Measurements from ENCODE around the gene TMEM202. TPM values are rescaled to one million over a fixed set of nuclear protein-coding genes. Genes with fewer than 3 reads are reported as not detected.

The TMEM202 gene
- total and polyA plus RNA-seq, 10 of the 15 experiments (the other 5 are each of a cell fraction or from before 2014, with no cell fraction given), result not detected

DNA sequence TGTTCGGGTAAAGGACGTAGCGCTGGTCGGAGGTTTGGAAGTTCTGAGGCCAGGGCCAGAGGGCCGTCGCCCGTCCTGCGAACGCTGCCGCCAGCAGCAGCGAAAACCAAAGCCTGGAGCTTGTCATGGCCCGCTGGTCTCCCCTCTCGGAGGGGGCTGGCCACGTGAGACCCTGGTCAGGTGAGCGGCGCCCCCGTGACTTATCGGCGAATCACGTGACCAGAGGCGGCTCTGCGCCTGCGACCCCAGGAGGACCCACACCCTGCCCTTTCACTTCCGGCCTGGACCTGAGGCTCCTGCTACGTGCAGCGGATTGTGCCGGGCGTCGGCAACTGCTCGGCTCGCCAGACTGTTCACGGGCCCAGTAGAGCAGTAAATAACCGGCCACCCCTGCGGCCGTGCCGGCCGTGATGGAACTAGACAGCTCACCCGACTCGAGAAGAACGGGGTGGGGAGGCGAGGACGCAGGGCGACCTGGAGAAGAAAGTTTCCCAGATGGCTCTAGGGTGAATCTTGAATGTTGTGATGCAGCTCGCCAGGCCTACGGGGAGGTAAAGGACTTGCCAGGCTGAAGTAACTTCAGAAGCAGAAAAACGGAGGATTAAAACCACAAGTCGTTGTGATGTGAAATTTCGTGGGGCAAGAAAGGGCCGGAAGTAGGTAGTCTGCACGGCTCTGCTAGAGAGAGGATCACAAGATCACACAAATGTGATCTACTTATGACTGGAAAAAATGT is 22.1 kb upstream of the TMEM202 start, which contains the start of gene HEXA (continued):
- TF ChIP-seq PRDM15 (CRISPR knock-in tag; IDR thresholded peaks at IDR 0.05), result peak; percentile 90
- TF ChIP-seq EP300 (IDR thresholded peaks at IDR 0.05; ENCODE audit: borderline replicate concordance in 1 of 2, control insufficient read depth in 1 of 2, low read depth in 2 of 2, low read length in 2 of 2), result peak in 1 of 2 experiments; percentile 53; a peak in 1 of 4 replicates
- peak; percentile 99 for TF ChIP-seq SIN3A (IDR thresholded peaks at IDR 0.05; ENCODE audit: low read depth, low read length)
- peak; percentile 72 for TF ChIP-seq GATAD2B (conservative IDR thresholded peaks at IDR 0.05; ENCODE audit: low read depth)
- 0 out of 2 replicates have a peak, but pooled peaks have one; percentile 51 for TF ChIP-seq ZBED1 (IDR thresholded peaks at IDR 0.05; ENCODE audit: borderline replicate concordance)
- 0 out of 2 replicates have a peak, but pooled peaks have one; percentile 24 for TF ChIP-seq ZNF24 (IDR thresholded peaks at IDR 0.05)
- TF ChIP-seq TAF1 (IDR thresholded peaks at IDR 0.05; ENCODE audit: borderline replicate concordance, low read depth, low read length), result peak; percentile 85
- no peak for TF ChIP-seq ESRRA (IDR thresholded peaks at IDR 0.05; ENCODE audit: low read length)
- peak in 1 of 2 experiments; percentile 83; a peak in 2 of 4 replicates for TF ChIP-seq SRF (IDR thresholded peaks at IDR 0.05; ENCODE audit: low read depth in 2 of 2, low read length in 2 of 2)
- TF ChIP-seq, protein P1, sequence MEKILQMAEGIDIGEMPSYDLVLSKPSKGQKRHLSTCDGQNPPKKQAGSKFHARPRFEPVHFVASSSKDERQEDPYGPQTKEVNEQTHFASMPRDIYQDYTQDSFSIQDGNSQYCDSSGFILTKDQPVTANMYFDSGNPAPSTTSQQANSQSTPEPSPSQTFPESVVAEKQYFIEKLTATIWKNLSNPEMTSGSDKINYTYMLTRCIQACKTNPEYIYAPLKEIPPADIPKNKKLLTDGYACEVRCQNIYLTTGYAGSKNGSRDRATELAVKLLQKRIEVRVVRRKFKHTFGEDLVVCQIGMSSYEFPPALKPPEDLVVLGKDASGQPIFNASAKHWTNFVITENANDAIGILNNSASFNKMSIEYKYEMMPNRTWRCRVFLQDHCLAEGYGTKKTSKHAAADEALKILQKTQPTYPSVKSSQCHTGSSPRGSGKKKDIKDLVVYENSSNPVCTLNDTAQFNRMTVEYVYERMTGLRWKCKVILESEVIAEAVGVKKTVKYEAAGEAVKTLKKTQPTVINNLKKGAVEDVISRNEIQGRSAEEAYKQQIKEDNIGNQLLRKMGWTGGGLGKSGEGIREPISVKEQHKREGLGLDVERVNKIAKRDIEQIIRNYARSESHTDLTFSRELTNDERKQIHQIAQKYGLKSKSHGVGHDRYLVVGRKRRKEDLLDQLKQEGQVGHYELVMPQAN (conservative IDR thresholded peaks at IDR 0.05), result peak; percentile 98
- peak; percentile 94 for TF ChIP-seq ZBTB4 (CRISPR knock-in tag; IDR thresholded peaks at IDR 0.05)
- TF ChIP-seq SMAD1 (IDR thresholded peaks at IDR 0.05; ENCODE audit: low read depth, partially characterized antibody), result no peak
- no peak for TF ChIP-seq STAT3 (IDR thresholded peaks at IDR 0.05; ENCODE audit: low read depth, low read length)
- TF ChIP-seq PAX5 (IDR thresholded peaks at IDR 0.05; ENCODE audit: borderline replicate concordance, low read depth, low read length), result peak; percentile 99
- peak; percentile 97 for TF ChIP-seq TBL1XR1 (IDR thresholded peaks at IDR 0.05; ENCODE audit: low read depth, low read length)
- TF ChIP-seq RELA (IDR thresholded peaks at IDR 0.05; ENCODE audit: borderline replicate concordance, partially characterized antibody), result peak; percentile 99

Measured in GM12878 (cell line).